Activated gamma-delta T cell (primary cell): ENCODE measurements around the gene C10orf90.

ENCODE experiments used
- DNase-seq: peaks from one replicate; lab custom pipeline; 2025; lab: John Stamatoyannopoulos, UW

The C10orf90 gene

DNA sequence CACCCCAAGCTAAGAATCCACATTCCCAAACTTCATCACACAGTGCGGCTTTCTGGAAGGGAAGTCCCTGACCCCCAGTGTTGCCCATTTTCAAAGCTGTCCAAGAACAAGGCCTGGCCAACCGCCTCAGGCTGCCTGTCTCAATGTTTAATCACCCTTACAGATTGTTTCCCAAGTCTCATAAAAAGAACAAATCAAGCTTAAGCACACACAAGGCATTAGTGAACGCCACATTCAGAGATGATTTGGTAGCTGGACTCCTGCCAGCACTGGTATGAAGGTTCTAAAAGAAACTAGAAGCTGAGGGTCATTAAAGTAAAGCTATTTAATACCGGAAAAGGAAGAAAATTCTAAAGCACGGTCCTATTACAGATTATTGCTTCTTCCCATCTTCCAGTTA, 35.6 kb downstream of the C10orf90 start:
- no peak for DNase-seq

DNA sequence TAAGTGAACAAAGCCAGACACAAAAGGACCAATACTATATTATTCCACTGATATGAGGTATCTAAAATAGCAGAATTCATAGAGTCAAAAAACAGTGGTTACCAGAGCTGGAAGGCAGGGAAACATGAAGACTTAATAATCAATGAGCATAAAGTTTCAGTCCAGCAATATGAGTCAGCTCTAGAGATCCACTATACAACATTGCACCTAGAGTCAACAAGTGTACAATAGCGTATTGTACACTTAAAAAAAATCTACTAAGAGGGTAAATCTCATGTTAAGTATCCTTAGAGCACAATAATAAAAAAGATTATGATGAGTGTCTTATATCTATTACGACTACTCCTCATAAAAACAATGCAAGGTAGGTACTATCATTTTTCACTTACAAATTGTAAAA, 36.1 kb downstream of the C10orf90 start:
- no peak for DNase-seq

DNA sequence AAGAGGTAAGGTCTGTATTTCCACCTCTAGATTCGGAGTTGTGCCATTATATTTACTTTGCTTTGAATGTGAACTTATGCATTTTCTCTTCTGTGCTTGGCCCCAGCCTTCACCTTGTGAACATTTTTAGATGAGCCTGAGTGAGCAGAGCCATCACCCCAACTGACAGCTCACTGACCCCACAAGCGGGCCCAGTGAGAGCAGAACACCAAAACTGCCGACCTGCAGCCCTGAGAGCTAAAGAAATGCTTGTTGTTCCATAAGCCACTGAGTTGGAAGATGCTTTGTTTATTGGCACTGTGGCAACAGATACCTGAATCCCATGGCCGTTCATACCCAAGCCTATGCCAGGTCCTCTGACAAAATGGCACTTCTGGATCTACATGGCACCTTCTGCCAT, 37.8 kb downstream of the C10orf90 start:
- no peak for DNase-seq

DNA sequence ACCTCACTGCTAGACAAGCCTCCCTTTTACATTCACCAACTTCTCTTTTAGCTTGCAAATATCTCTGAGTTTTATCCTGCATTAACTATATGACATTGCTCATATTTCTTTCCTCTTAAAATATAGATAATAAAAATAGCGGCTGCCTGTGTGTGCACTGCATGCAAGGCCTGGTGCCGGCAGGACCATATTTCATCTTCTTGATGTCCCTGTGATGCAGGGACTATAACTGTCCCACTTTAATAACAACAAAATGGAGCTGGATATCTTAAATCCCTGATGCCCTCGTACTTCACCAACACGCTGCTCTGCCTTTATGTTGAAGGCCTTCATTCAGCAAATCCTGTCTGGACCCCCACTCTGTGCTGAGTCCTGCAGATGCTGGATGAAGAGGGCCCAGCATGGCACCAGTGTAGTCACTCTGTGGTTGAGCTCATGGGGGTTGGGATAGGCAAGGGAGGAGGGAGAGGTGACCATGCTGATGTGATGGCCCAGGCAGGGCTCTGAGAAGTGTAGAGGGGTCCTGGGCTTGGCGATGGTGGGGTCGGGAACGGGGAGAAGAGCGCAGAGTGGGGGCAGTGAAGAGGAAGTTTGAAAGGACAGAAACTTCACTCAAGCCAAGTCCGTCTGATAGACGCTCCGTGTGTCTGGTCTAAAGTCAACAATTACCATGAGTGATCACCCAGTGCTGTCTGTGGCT, 40.4 kb downstream of the C10orf90 start:
- DNase-seq: no peak

DNA sequence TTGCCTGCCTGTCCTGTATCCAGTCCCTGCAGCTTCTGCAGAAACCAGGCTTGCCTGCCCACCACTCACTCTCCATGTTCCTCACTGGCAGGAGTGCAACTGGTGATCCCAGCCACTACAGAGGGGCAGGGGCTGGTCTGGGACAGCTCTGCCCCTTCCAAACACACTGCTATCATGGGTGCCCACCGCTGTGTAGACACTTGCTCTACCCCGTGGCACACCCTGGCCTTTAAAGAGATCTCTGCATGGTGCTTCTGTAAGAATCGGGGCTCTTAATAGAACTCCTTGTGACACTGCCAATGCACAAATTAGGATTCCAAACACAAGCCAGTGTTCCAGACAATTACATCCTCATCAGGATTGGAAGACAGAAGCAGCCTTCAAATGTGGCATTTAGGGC, 41.7 kb downstream of the C10orf90 start:
- no peak for DNase-seq

DNA sequence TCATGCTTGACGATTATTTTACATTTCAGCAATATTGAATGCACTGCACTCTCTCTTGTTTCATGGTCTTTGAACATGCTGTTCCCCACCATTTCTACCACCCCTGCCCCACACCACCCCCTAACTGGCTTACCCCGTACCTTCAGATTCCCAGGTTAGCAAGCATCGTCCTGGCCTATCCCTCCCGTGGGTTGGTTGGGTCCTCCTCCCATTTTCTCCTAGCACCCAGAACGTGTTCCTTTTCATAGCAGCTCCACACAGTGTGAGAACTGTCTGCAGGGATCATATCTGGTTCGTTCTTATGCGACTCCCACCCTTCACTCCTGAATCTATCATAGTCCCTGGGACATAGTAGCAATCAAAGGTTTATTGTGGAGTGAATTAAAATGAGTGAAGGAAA, 48.6 kb downstream of the C10orf90 start:
- no peak for DNase-seq

DNA sequence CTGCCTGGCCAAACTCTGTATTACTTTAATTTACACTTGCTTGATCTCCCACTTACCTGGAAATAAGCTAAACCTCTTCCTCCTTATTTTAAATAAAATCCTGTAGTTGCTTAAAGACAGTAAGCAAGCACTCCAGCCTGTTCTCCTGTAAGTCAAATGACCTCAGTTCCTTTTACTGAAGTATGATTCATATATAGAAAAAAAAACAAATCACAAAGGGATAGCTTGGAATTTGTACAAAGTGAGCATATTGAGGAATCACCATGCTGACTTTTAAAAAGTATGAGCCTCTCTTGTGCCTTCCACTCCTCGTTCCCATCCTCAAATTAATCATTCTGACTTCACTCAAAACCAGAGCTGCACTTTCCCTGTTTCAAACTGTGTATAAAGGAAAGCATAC, 52.0 kb downstream of the C10orf90 start:
- no peak for DNase-seq

DNA sequence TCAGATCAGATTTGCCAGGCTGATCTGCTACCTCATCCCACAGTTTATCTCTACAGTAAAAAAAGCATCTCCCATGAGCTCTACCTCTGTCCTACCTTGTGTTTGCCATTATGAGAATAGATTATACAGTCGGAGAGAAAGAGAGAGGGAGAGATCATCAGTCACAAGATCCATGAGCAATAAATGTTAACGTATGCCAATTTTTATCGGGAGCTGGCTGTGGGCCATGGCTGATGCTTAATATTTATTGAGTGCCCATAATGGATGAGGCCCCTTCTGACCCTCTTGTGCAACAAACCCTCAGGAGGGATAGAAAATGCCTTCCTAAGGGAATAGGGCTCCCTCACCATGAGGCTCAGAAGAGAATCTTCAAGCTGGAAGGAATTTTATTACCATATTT, 52.8 kb downstream of the C10orf90 start:
- no peak for DNase-seq

DNA sequence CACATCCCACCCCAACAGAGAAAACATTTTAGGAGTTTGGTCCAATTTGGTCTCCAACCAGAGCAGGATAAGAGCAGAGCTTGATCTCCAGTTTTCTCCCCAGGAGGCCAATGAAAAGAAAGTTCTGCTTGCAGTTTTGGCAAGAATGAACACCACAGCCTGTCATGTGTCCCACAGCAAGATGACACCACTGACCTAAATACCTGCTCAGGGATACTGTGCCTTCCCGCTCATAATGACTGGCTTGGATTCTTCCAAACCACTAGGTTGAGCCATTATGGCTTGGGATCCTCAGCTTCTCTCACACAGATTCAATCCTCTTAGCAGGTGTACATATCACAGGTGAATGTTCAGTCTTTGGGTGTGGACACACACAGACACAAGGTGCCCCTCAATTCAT, 53.3 kb downstream of the C10orf90 start:
- DNase-seq: no peak

DNA sequence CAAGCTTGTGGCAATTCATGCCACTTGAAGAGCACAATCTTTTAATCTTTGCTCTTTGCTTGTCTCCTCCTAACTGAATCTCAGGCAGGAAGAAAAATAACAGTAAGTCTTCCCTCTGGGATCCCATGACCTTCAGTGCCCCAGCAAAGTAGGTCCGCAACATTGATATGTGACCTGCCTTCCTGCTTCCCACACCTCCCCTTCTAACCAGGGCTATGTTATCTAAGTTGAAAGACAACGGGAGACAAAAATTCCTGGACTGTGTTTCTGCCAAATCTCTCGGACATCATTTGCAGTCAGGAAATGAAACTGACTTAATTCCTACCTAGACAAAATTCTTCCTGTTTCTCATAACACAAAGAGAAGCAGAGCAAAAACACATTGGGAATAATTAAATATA, 53.8 kb downstream of the C10orf90 start:
- no peak for DNase-seq

DNA sequence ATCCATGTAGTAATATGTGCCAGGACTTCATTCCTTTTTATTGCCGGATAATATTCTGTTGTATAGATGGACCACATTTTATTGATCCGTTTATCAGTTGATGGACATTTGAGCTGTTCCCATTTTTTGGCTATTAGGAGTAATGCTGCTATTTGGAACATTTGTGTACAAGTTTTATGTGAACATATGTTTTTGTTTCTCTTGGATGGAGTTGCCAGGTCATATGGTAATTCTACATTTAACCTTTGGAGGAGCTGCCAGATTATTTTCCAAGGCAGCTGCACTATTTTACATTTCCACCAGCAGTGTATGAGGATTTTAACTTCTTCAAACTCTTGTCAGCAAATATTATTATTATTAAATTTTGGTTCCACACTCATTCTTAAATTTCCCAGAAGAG, 59.2 kb downstream of the C10orf90 start:
- no peak for DNase-seq

DNA sequence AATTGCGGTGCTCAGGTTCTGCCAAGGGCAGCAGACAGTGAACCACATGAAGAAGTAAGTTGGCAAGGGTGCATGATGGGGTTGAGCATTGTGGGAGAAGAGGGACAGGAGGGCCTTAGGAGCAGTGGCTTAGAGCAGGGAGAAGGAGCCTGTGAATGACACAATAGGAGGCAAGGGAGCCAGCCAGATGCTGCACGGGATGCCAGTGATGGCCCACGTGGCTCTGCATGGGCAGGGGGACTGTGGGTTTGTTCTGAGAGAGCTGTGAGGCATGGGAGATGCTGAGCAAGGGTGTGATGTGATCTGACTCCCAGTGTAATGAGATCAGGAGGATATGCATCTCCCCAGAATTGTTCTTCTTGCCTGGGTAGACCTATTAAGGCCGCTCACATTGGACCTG, 60.9 kb downstream of the C10orf90 start:
- DNase-seq: no peak

DNA sequence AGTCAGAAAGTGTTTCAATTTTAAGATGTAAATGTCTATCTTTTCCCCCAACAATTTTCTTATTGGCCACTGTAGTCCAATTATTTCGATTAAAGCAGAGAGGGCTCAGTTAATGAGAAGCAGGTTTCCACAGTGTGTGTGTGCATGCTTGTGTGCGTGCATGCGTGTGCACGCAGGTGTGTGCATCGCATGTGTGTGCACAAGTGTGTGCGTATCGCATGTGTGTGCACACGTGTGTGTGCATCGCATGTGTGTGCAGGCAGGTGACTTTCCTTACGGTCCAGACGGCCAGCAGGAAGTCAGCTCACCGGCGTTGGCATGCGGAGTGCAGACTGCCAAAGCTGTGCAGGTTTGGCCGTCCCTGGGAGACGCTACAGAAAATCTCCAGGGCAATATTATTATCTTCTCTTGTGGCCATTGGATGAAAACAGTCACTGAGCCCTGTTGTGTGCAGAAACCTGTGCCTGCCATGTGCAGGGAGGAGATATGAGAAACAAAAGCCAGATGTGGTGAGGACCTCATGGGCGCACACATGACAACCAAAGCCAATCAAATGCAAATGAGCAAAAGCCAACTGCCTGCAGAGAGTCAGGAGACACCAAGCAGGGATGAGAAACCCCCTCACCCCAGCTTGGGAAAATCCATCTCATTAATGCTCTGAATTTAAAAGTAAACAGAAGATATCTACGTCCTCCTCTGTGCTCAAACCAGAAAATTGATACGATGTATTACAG, 70.4 kb downstream of the C10orf90 start:
- DNase-seq: no peak

DNA sequence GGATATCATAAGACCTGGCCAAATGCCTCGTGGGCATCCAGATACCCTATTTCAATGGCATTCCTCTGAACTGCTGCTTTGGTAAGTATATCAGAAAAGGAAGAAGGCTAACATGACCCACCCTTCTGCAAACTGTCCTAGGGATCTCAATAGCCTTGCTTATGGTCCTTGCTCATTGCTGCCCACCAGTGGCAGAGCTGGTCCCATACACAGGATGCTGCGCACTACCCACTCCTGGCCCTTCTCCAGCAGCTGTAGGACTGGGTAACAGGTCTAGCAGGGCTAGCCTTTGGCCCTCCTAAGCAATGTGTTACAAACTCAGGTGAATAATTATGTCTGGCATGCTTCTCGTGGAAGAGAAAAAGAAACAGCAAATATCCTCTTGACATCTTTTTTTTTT, 72.5 kb downstream of the C10orf90 start:
- DNase-seq: no peak

DNA sequence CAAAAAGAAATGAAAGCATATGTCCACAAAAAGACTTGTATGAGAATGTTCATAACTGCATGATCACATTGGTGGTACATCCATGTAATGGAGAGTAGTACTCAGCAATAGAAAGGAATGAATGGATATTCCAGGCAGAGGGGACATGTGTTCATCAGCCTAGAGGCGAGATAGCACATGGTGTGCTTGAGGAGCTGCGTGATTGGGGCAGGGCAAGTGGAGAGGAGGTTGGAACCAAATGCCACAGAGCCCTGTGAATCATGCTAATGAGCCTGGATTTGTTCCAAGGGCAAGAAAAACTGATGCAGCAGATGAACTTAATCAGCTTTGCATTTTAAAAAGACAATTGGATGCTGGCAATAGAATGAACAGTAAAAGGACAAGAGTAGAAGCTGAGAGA, 73.3 kb downstream of the C10orf90 start:
- no peak for DNase-seq

DNA sequence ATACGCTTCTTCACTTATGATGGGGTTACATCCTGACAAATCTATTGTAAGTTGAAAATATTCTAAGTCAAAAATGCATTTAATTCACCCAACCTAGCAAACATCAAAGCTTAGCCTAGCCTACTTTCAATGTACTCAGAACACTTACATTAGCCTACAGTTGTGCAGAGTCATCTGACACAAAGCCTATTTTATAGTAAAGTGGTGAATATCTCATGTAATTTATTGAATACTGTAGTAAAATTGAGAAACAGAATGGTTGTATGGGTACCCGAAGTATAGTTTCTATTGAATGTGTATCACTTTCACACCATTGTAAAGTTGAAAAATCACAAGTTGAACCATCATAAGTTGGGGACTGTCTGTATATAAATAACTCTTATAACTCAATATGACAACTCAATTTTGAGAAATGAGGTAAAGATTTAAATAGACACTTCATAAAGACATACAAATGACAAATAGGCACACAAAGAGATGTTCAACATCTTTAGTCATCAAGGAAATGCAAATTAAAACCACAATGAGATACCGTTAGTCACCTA, 73.9 kb downstream of the C10orf90 start:
- no peak for DNase-seq

DNA sequence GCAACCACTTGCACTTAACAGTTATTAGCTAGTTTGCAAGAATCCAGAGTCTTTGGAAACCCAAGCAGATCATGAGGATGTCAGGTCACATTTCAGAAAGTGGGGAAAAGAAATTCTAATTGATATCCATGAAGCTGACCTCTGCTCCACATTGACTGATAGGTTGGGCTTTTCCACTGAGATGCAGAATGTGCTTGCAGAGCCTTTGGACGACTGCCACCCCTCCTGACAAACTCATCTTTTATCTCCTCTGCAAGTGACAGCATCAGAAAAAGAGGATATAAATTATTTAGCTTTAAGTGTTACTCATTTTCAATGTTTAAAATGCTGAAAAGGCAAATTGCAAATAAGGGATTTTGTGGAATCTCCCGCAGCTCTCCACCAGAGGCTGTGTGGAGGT, 75.3 kb downstream of the C10orf90 start:
- no peak for DNase-seq

DNA sequence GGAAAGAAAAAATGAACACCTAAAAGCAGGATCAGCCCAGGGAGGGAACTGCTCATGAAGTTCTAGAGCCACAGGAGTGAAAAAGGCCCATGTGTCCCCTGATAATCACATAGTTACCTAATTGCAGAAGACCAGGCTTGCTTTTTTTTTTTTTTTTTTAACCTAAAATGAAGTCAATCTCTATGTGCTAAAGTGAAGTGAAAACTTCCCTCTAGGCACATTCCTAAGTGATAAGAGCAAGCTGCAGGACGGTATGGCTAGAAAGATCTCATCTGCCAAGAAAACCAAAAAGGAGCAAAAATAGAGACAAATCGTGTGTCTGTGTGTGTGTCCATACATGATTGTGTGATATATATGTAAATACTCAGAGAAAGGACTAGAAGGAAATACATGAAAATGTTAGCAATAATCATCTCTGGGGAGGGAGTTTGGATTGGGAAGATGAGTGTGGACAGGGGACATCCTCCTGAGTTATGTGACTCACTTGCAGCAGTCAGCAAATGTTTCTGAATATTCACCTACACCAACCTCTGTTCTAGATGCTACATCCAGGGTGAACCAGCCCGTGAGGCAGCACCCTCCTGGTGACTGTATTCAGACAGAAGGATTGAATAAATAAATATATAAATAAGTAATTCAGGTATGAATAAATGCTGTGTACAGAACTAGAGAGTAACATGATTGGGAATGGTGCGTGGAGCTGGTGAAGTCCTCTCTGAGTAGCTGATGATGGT, 76.4 kb downstream of the C10orf90 start:
- DNase-seq: no peak

DNA sequence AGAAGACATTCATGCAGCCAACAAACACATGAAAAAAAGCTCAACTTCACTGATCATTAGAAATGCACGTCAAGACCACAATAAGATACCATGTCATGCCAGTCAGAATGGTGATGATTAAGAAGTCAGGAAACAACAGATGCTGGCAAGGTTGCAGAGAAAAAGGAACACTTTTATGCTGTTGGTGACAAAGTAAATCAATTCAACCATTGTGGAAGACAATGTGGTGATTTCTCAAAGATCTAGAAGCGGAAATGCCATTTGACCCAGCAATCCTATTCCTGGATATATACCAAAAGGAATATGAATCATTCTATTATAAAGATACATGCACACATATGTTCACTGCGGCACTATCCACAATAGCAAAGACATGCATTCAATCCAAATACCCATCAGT, 77.6 kb downstream of the C10orf90 start:
- DNase-seq: no peak

DNA sequence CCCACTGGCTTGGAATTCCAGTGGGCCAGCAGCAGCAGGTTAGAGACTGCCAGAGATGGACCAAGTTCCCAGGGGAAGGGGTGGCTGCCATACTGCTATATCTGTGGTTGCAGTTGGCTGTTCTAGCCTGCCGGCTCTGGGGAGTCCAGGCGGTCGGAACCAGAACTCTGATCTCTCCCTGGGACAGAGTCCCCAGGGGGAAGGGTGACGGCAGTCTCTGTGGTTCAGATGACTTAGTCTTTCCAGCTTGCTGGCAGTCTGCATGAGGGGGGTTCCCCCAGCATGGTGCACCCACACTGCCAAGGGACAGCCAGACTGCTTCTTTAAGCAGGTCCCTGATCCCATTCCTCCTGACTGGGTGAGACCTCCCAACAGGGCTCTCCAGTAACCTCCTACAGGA, 82.5 kb downstream of the C10orf90 start:
- no peak for DNase-seq

DNA sequence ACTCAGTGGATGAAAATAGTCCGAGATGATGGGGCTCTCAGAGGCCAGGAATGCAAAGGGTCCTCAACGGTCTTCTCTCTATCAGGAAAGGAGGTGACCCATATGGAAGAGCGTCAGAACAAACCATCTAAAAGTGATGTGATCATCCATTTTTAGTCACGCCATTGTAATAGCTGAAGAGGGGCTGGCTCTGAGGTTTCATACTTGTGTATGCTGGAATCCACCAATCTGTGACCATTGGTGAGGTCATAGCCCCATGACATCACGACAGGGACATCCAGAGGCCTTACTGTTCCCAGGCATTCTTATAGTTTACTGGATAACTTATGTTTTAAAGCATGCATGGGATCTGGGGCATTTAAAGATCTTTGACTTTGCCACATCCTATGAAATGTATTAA, 83.6 kb downstream of the C10orf90 start:
- no peak for DNase-seq

DNA sequence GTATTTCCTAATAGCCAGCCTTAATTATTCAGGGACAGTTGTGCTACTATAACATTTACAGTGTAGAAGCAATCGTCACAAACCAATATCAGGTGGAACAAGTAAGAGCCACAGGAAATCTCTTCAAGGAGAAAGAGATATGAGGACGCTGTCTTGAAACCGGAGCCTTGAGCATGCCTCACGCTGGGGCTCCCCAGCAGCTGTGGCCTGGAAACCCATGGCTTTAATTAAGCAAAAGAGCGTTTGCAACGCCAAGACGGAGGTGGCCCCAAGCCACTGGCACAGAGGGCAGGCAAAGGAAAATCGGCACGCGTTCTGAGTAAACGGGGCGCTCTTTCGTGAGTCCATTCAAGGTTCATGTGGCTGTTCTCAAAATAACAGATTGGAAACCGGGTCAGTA, 84.4 kb downstream of the C10orf90 start:
- no peak for DNase-seq
